ENCODE results near the gene SRR. TPM values are rescaled to one million over a fixed set of nuclear protein-coding genes. Genes with fewer than 3 reads are reported as not detected.

SRR gene
- total and polyA plus RNA-seq, 4 donors = 2.9 to 10.3 (median 4.3) TPM

DNA sequence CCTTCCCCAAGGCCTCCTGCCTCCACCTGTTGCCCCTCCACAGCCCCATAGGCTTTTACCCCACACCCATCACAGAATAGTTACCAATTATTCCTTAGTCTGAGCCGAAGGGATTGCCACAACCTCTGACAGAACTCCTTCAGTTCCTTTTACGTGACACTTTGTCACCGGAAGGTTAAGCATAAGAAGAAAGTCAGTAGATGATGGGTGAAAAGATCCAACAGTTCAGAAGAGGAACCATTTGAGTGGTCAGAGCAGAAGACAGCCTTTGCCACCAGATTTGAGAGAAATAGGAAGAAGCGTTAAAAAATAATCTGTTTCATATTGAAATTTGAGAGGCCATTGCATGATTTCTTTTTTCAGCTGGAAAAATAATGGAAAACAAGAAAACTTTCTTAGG, 1.2 kb downstream of the SRR start:
- no peak overlapping the region for H3K4me3 ChIP-seq (ENCODE audit: low read depth in 1 of 3, low read length in 3 of 3)
- peaks cover 0 to 3% (median 0%) of the 10 kb centered on the region in 4 donors for H3K36me3 ChIP-seq (ENCODE audit: control insufficient read depth in 4 of 4, insufficient read depth in 3 of 4, low read depth in 1 of 4, low read length in 3 of 4)
- 91% methylated on average over 4 of the region's 4 CpGs for WGBS
- TF ChIP-seq FOXA1 (IDR thresholded peaks at IDR 0.05) = no peak
- TF ChIP-seq TAF1 (conservative IDR thresholded peaks at IDR 0.05) = no peak
- TF ChIP-seq RXRA (IDR thresholded peaks at IDR 0.05) = no peak
- TF ChIP-seq, protein P1, sequence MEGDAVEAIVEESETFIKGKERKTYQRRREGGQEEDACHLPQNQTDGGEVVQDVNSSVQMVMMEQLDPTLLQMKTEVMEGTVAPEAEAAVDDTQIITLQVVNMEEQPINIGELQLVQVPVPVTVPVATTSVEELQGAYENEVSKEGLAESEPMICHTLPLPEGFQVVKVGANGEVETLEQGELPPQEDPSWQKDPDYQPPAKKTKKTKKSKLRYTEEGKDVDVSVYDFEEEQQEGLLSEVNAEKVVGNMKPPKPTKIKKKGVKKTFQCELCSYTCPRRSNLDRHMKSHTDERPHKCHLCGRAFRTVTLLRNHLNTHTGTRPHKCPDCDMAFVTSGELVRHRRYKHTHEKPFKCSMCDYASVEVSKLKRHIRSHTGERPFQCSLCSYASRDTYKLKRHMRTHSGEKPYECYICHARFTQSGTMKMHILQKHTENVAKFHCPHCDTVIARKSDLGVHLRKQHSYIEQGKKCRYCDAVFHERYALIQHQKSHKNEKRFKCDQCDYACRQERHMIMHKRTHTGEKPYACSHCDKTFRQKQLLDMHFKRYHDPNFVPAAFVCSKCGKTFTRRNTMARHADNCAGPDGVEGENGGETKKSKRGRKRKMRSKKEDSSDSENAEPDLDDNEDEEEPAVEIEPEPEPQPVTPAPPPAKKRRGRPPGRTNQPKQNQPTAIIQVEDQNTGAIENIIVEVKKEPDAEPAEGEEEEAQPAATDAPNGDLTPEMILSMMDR (IDR thresholded peaks at IDR 0.05; ENCODE audit: low read depth, low read length, missing input control) = no peak
- no peak for TF ChIP-seq MAX (IDR thresholded peaks at IDR 0.05)
- TF ChIP-seq ATF3 (IDR thresholded peaks at IDR 0.05) = no peak
- TF ChIP-seq GABPA (IDR thresholded peaks at IDR 0.05 in 1 of 2, conservative IDR thresholded peaks at IDR 0.05 in 1 of 2) = no peak
- TF ChIP-seq HNF4A (conservative IDR thresholded peaks at IDR 0.05) = no peak
- TF ChIP-seq NR2F2 (IDR thresholded peaks at IDR 0.05) = no peak
- TF ChIP-seq JUND (IDR thresholded peaks at IDR 0.05) = no peak
- TF ChIP-seq SP1 (IDR thresholded peaks at IDR 0.05) = no peak
- TF ChIP-seq HNF4G (IDR thresholded peaks at IDR 0.05) = no peak
- TF ChIP-seq YY1 (IDR thresholded peaks at IDR 0.05) = no peak
- no peak for TF ChIP-seq FOXA2 (IDR thresholded peaks at IDR 0.05)
- TF ChIP-seq RAD21 (IDR thresholded peaks at IDR 0.05) = no peak
- no peak for TF ChIP-seq REST (IDR thresholded peaks at IDR 0.05)
- TF ChIP-seq EGR1 (IDR thresholded peaks at IDR 0.05; ENCODE audit: low read depth in 2 of 2) = no peak
- TF ChIP-seq ZBTB33 (IDR thresholded peaks at IDR 0.05) = no peak
- no peak for DNase-seq (ENCODE audit: low spot score)
- peaks cover 0 to 21% (median 16%) of the 10 kb centered on the region in 4 donors for H3K4me1 ChIP-seq (ENCODE audit: control insufficient read depth in 4 of 4, insufficient read depth in 4 of 4, low read length in 3 of 4)
- H3K9me3 ChIP-seq (ENCODE audit: control insufficient read depth in 4 of 4, low read length in 3 of 4) = no peaks in the 10 kb centered on the region
- no peak overlapping the region for H3K9ac ChIP-seq (ENCODE audit: low read depth in 1 of 2, low read length in 2 of 2)
- H3K27me3 ChIP-seq (ENCODE audit: control insufficient read depth in 4 of 4, insufficient read depth in 4 of 4, low read length in 3 of 4) = no peaks in the 10 kb centered on the region
- no peak overlapping the region for H3K27ac ChIP-seq (ENCODE audit: low read depth in 1 of 2, low read length in 2 of 2)
